H1 (cell line): ENCODE measurements around the gene TMEM120A. TPM values are rescaled to one million over a fixed set of nuclear protein-coding genes. Genes with fewer than 3 reads are reported as not detected.

ENCODE experiments used
- ATF3 ChIP-seq: IDR thresholded peaks from 2 replicates; pipeline ENCODE4 v1.6.1; 2011; ENCODE audit warnings: low read depth, mild to moderate bottlenecking, low read length; ENCODE audit not compliant: insufficient read depth
- BCL11A ChIP-seq, 2 experiments: IDR thresholded peaks; one replicate each; pipeline ENCODE4 v1.6.1; 2011; ENCODE audit warnings: low read depth in 2 of 2, low read length in 2 of 2, mild to moderate bottlenecking in 2 of 2
- CHD2 ChIP-seq: IDR thresholded peaks from 2 replicates; pipeline ENCODE4 v1.6.1; 2012; ENCODE audit warnings: low read length, improper control_type of control experiment
- CTCF ChIP-seq, 3 experiments: IDR thresholded peaks; 1 replicate in 2 of 3; 2 replicates in 1 of 3; pipeline versions ENCODE4 v1.5.1 to v1.6.1; 2011; ENCODE audit warnings: low read length in 3 of 3, mild to moderate bottlenecking in 3 of 3, inconsistent platforms in 2 of 3, low read depth in 1 of 3, moderate library complexity in 1 of 3; ENCODE audit not compliant: insufficient read depth in 1 of 3; ENCODE audit errors: control extremely low read depth in 1 of 3
- EGR1 ChIP-seq: IDR thresholded peaks from 2 replicates; pipeline ENCODE4 v1.6.1; 2011; ENCODE audit warnings: low read depth, low read length, borderline replicate concordance
- EP300 ChIP-seq, 2 experiments: IDR thresholded peaks; 1 replicate in 1 of 2; 2 replicates in 1 of 2; pipeline ENCODE4 v1.6.1; 2011 to 2012; ENCODE audit warnings: low read depth in 2 of 2, low read length in 2 of 2, mild to moderate bottlenecking in 2 of 2, borderline replicate concordance in 1 of 2, inconsistent platforms in 1 of 2, moderate library complexity in 1 of 2
- GABPA ChIP-seq: IDR thresholded peaks from 2 replicates; pipeline ENCODE4 v1.6.1; 2011; ENCODE audit warnings: mild to moderate bottlenecking, low read length, moderate library complexity, borderline replicate concordance; ENCODE audit not compliant: insufficient read depth
- HDAC6 ChIP-seq: IDR thresholded peaks from one replicate; pipeline ENCODE4 v1.7.1; 2012; ENCODE audit warnings: low read depth, mild to moderate bottlenecking, inconsistent platforms, low read length, moderate library complexity
- KDM1A ChIP-seq: fragments of 200-600, 300-600 bp; sonication (generic); IDR thresholded peaks from 2 replicates; pipeline ENCODE4 v1.7.1; 2016; ENCODE audit warnings: mild to moderate bottlenecking, low read length, borderline replicate concordance
- KDM5A ChIP-seq: fragments of 200-600 bp; IDR thresholded peaks from 2 replicates; pipeline ENCODE4 v1.7.1; 2012; ENCODE audit warnings: mild to moderate bottlenecking, low read length, inconsistent platforms, mixed read lengths
- MAX ChIP-seq: IDR thresholded peaks from 2 replicates; pipeline ENCODE4 v1.6.1; 2012; ENCODE audit warnings: inconsistent platforms
- POLR2A ChIP-seq, 2 experiments: IDR thresholded peaks; 1 replicate in 1 of 2; 2 replicates in 1 of 2; pipeline ENCODE4 v1.6.1; 2011; ENCODE audit warnings: low read depth in 2 of 2, low read length in 2 of 2, mild to moderate bottlenecking in 2 of 2; ENCODE audit errors: control extremely low read depth in 1 of 2
- POLR2AphosphoS5 ChIP-seq: IDR thresholded peaks from 2 replicates; pipeline ENCODE4 v1.6.1; 2011; ENCODE audit warnings: low read depth, low read length
- POU5F1 ChIP-seq: IDR thresholded peaks from 2 replicates; pipeline ENCODE4 v1.6.1; 2011; ENCODE audit warnings: low read depth, mild to moderate bottlenecking, low read length, moderate library complexity
- RFX5 ChIP-seq: IDR thresholded peaks from 2 replicates; pipeline ENCODE4 v1.6.1; 2011; ENCODE audit warnings: low read depth, low read length, improper control_type of control experiment, borderline replicate concordance
- SIRT6 ChIP-seq: IDR thresholded peaks from one replicate; pipeline ENCODE4 v1.7.1; 2012; ENCODE audit warnings: low read length, inconsistent platforms
- SP4 ChIP-seq: IDR thresholded peaks from 2 replicates; pipeline ENCODE4 v1.6.1; 2012; ENCODE audit warnings: low read length, inconsistent platforms
- TBP ChIP-seq: IDR thresholded peaks from 2 replicates; pipeline ENCODE4 v1.6.1; 2011; ENCODE audit warnings: low read depth, low read length, improper control_type of control experiment
- USF2 ChIP-seq: IDR thresholded peaks from 2 replicates; pipeline ENCODE4 v1.6.1; 2011; ENCODE audit warnings: low read length, improper control_type of control experiment
- YY1 ChIP-seq: IDR thresholded peaks from 2 replicates; pipeline ENCODE4 v1.6.1; 2011; ENCODE audit warnings: low read depth, mild to moderate bottlenecking, low read length
- polyA plus RNA-seq, 7 experiments: library from polyadenylated mRNA; depleted of rRNA in 3 of 7; stranded (reverse) in 5 of 7; unstranded in 2 of 7; fragments of >200 nt in 5 of 7; fragments of 200-250 nt in 2 of 7; gene quantifications; 1 replicate in 5 of 7; 2 replicates in 1 of 7; 4 replicates in 1 of 7; pipeline versions ENCODE4 v1.2.1 to v1.2.3, GENCODE V29; 2011 to 2013; ENCODE audit warnings: missing spikeins in 2 of 7, mixed read lengths in 2 of 7
- total RNA-seq: library from RNA; stranded (reverse); fragmentation: NEBNext Ultra II Directional; extraction: Animal tissue kit (Norgen Biotek cat#: 25700); gene quantifications from 2 replicates; pipeline ENCODE4 v1.2.1, GENCODE V29; 2021

Gene TMEM120A
- total and polyA plus RNA-seq, 2 of the 8 experiments (the other 6 are each of a cell fraction or from before 2014, with no cell fraction given), result 15.6 to 49.9 TPM

- TF ChIP-seq USF2 (peak; percentile 26; the same call in 1 of the 2 replicates), SIRT6 (no peak), EGR1 (peak; percentile 44; the same call in 1 of the 2 replicates), POLR2A (IDR thresholded peaks at IDR 0.05; ENCODE audit: control extremely low read depth in 1 of 2, low read depth in 2 of 2, low read length in 2 of 2) (peak in 1 of 2 experiments; percentile 89; a peak in 2 of 3 replicates), CHD2 (peak; percentile 64), GABPA (0 out of 2 replicates have a peak, but pooled peaks have one; percentile 28), CTCF (IDR thresholded peaks at IDR 0.05; ENCODE audit: control extremely low read depth in 1 of 3, insufficient read depth in 1 of 3, low read depth in 1 of 3, low read length in 3 of 3) (0 out of 4 replicates have a peak, but pooled peaks of 1 of the 3 experiments have one; percentile 7), YY1 (no peak), RFX5 (no peak), MAX (peak; percentile 56), HDAC6 (no peak), POU5F1 (no peak), KDM5A (no peak), KDM1A (peak; percentile 86), POLR2AphosphoS5 (peak; percentile 82), BCL11A (IDR thresholded peaks at IDR 0.05; ENCODE audit: low read depth in 2 of 2, low read length in 2 of 2) (no peak), SP4 (0 out of 2 replicates have a peak, but pooled peaks have one; percentile 72), EP300 (IDR thresholded peaks at IDR 0.05; ENCODE audit: borderline replicate concordance in 1 of 2, low read depth in 2 of 2, low read length in 2 of 2) (peak in 1 of 2 experiments; percentile 60; a peak in 1 of 3 replicates), TBP (peak; percentile 69), ATF3 (no peak)
These were observed at the start of gene TMEM120A (continued) for GRCh38 chr7:75994388-75995051.
